NCI-H1436 (cell line): ENCODE results near the gene SH2D7.

Experiments
- DNase-seq: peaks from one replicate; lab custom pipeline; 2025; lab: John Stamatoyannopoulos, UW

SH2D7 gene

DNA sequence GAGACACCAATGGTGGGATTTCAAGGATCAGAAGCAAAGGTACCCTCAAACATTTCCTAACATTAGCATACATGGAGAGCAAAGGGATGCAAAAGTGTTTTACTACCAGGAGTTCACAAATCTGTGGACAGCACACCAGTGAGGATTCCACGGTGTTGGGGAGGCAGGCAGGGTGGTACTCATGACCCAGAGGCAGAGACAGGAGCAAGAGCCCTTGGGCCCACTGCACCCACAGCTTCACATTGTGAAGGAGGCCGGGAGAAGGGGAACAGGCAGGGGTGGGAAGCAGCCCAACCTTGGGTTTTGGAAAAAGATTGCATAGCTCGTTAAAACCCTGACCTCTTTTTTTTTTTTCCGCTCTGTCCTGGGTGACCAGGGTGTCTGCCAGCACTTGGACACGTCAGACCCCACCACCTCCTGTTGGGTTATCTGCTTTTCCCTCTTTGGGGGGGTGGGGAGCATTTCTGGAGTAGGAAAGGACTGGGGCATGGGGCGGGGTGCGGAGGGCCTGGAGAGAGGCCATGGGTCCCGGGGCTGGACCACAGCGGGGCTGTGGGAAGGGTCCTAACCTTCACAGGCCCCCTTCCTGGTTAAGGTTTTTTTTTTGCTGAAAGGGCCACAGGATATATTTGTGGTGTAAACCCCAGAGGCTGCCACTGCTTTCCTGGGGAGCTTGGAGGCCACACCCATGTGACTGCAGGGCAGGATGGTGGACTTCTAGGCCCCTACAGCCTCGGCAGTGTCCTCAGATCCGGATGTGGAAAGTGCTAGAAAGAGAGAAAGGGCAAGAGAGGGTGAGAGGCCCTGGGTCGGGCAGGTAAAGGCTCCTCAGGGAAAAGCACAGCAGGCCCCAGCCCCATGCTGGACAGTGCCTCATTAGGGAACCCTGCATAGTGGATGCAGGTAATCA lies 12.5 kb downstream of the SH2D7 start:
- no peak for DNase-seq

DNA sequence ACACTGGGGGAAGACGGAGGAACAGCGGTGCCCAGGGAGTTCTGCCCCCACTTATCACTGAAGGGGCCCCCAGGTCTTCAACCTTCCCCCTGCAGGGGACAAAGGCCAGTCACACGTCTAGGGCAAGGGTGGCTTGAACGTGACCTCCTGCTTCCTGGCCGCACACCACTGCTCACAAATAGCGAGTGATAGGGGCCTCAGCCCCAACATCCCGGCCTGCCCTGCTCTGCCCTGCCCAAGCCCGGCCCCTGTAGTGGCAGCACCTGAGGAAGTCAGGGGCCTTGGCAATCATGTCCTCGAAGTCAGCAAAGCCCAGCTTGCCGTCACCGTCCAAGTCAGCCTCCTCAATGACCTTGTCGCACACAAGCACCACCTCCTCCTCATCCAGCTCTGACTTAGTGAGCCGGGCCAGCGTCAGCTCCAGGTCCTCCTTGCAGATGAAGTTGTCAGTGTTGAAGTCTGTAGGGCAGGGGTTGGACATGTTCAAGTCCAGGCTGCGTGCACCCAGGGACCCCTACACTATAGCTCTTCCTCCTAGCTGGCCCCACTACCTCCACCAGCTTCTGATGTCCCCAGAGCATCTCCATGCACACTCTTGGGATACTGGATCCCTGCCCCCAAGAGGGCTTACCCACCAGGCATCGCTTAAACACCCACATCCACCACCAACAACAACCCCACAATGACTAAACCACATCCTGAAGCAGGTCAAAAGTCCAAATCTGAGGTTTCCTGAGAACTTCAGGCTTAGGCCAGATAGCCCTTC lies 13.3 kb downstream of the SH2D7 start:
- no peak for DNase-seq

DNA sequence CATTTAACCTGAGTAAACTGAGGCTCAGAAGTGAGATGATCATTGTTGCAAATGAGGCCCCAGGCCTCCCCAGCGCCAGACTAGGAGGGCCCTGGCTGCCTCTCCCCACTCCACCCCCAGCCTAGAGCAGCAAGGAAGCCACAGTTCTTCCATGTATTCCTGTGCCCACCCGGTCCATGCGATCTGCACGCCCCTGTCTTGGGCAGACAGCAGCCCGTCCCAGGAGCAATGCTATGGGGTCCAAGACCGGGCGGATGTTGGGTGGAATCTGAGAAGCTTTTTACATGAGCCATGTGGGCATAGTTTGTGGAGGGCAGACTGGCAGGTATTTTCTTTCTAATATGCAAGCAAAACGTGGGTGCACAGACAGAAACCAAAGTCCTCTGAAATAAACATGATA lies 15.1 kb downstream of the SH2D7 start:
- no peak for DNase-seq

GRCh38 chr15:78108300-78109084 lies 16.1 kb downstream of the SH2D7 start:
- peak; percentile 72 for DNase-seq

DNA sequence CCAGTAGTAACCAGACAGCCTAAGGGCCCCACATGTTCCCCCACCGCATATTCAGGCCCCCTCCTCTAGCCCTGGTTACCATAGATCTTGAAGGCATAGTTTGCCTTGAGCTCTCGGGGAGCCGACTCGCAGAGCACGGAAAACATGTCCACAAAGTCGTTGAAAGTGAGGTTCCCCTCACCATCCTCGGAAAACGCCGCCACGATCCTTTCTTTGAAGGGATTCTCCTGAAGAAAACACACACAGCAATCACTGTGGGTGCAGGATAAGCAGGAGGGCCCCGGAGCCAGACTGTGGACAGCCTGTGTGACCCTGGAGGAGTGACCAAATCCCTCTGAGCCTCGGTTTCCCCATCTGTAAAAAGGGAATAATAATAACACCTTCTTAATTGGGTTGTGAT lies 16.8 kb downstream of the SH2D7 start:
- DNase-seq, result no peak

DNA sequence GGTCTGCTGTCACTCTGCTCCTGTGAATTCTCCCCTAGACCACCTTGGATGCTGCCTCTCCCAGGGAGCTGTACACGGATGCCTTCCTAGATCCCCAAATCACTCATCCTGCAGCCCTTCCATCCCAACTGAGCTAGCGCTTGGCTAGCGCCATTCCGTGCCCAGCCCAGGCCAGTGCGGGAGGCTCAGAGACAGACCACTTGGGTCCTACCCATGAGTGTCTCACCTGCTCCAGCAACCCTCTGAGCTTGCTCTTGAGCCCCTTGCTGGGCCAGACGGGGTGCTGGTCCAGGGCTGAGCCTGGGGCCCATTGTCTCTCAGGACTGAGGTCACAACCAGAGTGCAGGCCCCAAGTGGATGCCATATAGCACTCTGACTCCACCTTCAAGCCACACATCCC lies 17.7 kb downstream of the SH2D7 start:
- no peak for DNase-seq

- no peak for DNase-seq
Observed at GRCh38 chr15:78110916-78111475, 18.6 kb downstream of the SH2D7 start.

DNA sequence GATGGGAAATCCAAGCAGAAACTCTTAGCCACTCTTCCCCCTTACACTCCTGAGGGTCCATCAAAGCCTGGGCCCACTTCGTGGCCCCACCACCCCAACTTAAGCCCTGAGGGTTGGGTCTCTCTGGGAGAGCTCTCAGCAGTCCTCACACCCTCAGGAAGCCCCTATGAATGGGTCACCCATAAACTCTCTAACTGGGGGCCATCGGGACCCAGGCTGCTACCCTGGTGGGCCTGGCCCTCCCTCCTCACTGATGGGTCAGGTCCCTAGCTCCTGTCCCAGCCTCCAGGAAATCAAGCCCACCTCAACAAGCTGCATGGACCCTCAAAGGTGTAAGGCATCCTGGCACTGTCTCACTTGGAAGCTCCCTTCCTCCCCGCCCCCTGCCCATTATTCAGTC lies 19.4 kb downstream of the SH2D7 start:
- DNase-seq, result no peak

DNA sequence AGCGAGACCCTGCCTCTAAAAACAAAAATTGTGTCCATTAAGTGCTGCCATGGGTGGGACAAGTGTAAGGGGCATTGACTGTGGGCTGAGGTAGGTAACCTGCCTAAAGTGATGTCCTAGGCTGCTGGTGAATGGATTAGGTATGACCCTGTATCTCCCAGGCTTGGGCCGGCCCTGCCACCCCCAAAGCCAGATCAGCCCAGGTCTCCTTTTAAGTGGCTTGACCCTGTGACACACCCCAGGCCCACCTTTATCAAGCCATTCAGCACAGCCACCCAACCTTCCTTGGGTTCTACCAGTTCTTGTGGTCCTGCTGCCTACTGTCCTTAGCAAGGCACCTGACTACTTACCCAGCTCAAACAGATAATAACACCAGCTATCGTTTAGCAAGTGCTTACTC lies 20.2 kb downstream of the SH2D7 start:
- DNase-seq, result no peak

GRCh38 chr15:78120523-78120922 lies 28.2 kb downstream of the SH2D7 start:
- no peak for DNase-seq

- DNase-seq, result no peak
Observed at GRCh38 chr15:78125267-78125666, 32.9 kb downstream of the SH2D7 start.

- DNase-seq, result no peak
Observed at GRCh38 chr15:78127882-78128281, 35.5 kb downstream of the SH2D7 start.

- DNase-seq, result no peak
Observed at GRCh38 chr15:78129077-78129750, 36.9 kb downstream of the SH2D7 start.

- no peak for DNase-seq
Observed at GRCh38 chr15:78129751-78130287, 37.5 kb downstream of the SH2D7 start.

DNA sequence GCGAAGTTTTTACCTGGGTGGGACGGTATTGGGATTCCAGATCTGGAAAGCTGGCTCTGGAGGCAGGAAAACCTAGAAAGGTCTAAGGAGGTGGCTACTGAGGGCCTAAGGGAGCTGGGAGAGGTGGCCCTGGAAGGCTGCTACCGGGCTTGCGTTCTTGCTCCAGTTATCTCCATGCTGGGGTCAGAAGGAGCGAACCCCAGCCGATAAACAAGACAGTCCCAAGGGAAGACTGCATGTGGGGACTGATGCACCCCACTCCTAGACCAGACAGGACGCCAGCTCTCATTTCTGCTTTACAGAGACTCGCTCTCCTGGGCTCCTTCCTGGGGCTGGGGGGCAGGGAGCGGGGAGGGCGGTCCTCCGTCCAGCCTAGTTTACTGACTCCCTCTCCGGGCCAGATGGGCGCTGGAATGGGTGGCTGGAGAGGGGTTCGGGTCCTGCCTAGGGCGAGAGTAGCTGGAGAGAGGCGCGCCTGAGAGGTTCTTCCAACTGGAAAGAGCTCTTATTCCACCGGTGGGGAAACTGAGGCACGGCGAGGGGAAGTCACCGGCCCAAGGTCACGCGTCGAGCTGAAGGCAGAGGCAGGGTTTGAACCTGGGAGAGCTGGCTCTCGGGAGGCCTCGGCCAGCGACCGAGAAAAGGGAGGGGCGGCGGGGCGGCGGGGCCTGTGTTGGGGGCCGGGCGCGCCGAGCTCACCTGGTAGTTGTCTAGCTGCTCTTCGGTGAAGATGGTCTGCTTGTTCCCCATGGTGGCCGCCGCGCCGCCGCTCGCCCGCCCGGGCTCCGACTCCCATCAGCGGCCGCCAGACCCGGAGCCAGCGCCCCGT lies 38.3 kb downstream of the SH2D7 start:
- no peak for DNase-seq

GRCh38 chr15:78131295-78132061 lies 39.1 kb downstream of the SH2D7 start, which contains the start of gene CIB2:
Gene CIB2, minus strand, starts transcription at chr15:78131445. Its CDS starts 230 bp downstream, at chr15:78131215.
- peak; percentile 82 for DNase-seq

DNA sequence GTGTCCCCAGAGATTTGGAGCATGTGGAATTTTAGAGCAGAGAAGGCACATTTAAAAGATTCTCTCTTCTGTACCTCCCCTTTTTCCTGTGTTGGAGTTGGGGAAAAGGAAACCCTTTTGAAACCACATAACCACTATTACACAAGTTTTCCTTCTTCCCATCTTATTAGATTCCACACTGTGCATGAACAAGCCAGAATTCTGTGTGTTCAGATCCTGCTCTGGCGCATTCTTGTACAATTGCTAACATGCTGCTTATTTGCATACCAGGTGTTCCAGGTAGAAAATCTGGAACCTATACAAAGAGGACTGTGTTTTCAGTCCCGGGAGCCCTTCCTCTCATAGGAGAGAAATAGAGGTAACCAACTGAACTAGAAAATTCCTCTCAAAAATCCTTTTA lies 41.4 kb downstream of the SH2D7 start:
- no peak for DNase-seq

GRCh38 chr15:78139578-78139977 lies 47.2 kb downstream of the SH2D7 start:
- no peak for DNase-seq

- DNase-seq, result no peak
Observed at GRCh38 chr15:78140292-78140691, 47.9 kb downstream of the SH2D7 start.
